ENCODE measurements around the gene NAT8L. TPM values are rescaled to one million over a fixed set of nuclear protein-coding genes. Genes with fewer than 3 reads are reported as not detected.

The NAT8L gene, protein sequence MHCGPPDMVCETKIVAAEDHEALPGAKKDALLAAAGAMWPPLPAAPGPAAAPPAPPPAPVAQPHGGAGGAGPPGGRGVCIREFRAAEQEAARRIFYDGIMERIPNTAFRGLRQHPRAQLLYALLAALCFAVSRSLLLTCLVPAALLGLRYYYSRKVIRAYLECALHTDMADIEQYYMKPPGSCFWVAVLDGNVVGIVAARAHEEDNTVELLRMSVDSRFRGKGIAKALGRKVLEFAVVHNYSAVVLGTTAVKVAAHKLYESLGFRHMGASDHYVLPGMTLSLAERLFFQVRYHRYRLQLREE
- total RNA-seq = under 1 TPM; 0.14 to 0.18 TPM

DNA sequence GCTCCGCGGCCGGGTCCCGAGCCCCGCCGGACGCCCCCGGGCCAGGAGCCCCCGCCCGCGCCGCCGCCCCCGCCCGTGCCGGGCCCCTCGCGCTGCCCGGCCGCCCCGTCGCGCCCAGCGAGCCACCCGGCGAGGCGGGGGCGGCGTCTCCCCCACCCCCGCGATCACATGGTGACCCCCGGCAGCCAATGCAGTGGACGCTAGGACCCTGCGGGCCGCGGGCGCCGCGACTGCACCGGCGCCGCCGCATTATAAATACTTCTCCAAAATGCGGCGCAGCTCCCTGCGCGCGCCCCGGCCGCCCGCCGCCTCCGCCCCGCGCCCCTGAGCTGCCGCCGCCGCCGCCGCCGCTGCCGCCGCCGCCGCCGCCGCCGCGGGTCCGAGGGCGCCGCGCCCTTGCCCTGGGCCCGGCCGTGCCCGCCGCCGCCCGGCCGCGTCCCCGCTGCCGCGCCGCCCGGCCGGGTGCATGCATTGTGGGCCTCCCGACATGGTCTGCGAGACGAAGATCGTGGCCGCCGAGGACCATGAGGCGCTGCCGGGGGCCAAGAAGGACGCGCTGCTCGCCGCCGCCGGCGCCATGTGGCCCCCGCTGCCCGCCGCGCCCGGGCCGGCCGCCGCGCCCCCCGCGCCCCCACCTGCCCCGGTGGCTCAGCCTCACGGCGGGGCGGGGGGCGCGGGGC is at the start of gene NAT8L:
Gene NAT8L (plus strand): TSS at position 282 of the 680 bp plus-strand sequence. CDS start 185 bp downstream, at position 467.

Other genes with a start within 250 kb of the NAT8L start
- gene LETM1, start 203.2 kb upstream of the NAT8L start, total RNA-seq = 10 to 100 TPM; 46.1 to 47.7 TPM
- 100 to 1,000 TPM; 189 to 201 TPM for gene NSD2, start 187.9 kb upstream of the NAT8L start, total RNA-seq
- 10 to 100 TPM; 30.1 to 32.4 TPM for gene NELFA, start 50.4 kb upstream of the NAT8L start, total RNA-seq
- gene HAUS3, start 182.8 kb downstream of the NAT8L start, total RNA-seq = 10 to 100 TPM; 25.7 to 25.8 TPM
- 1 to 10 TPM; 1.5 to 2.7 TPM for gene POLN, start 182.8 kb downstream of the NAT8L start, total RNA-seq
- gene MXD4, start 202.8 kb downstream of the NAT8L start, total RNA-seq = 10 to 100 TPM; 26.7 to 27.0 TPM

Measured in activated naive CD4-positive, alpha-beta T cell treated with anti-CD3 and anti-CD28 coated beads, Interleukin-2, amount 10 ng/mL, durations not matched to agents 5 hours and 36 hours (primary cell).